ENCODE measurements around the gene SLC16A11.

DNA sequence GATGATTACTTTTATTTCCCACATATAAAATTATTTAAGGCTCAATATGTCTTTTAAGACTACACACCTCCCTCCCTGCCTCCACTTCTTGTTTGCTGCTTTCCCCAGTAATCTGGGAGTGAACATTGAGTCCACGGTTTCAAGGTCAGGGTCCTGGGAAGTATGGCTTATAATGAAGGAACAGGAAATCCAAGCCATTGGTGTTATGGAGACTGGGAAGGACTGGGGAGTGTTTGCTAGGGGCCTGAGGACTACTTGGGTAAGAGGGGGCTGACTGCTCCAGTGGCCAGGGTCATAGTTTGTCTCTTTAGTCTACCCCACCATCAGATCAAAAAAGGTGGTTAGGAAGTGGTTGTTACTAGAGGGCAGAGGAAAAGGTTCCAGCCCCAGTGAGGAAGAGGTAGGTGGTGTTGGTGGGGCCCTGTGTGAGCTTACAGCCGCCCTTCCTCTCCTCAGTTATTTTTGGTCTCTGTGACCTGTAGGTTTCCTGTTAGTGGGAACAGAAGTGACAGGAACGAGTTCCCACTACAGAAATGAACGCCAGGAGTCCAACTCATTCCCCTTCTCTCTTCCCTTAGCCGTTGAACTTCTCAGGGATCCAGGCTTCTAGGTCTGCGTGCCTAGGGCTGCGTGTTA, 8.8 kb downstream of the SLC16A11 start:
- TF ChIP-seq, protein P1, sequence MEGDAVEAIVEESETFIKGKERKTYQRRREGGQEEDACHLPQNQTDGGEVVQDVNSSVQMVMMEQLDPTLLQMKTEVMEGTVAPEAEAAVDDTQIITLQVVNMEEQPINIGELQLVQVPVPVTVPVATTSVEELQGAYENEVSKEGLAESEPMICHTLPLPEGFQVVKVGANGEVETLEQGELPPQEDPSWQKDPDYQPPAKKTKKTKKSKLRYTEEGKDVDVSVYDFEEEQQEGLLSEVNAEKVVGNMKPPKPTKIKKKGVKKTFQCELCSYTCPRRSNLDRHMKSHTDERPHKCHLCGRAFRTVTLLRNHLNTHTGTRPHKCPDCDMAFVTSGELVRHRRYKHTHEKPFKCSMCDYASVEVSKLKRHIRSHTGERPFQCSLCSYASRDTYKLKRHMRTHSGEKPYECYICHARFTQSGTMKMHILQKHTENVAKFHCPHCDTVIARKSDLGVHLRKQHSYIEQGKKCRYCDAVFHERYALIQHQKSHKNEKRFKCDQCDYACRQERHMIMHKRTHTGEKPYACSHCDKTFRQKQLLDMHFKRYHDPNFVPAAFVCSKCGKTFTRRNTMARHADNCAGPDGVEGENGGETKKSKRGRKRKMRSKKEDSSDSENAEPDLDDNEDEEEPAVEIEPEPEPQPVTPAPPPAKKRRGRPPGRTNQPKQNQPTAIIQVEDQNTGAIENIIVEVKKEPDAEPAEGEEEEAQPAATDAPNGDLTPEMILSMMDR (conservative IDR thresholded peaks at IDR 0.05; ENCODE audit: low read depth, low read length), result no peak
- no peak for TF ChIP-seq MXI1 (IDR thresholded peaks at IDR 0.05; ENCODE audit: borderline replicate concordance, low read depth, low read length)
- TF ChIP-seq POLR2A (IDR thresholded peaks at IDR 0.05; ENCODE audit: low read depth, low read length), result no peak
- TF ChIP-seq MAFK (IDR thresholded peaks at IDR 0.05; ENCODE audit: low read depth, low read length), result no peak
- no peak for TF ChIP-seq SMC3 (IDR thresholded peaks at IDR 0.05; ENCODE audit: low read depth, low read length)
- no peak for TF ChIP-seq RFX5 (IDR thresholded peaks at IDR 0.05; ENCODE audit: low read depth, low read length)
- TF ChIP-seq CEBPB (IDR thresholded peaks at IDR 0.05; ENCODE audit: low read depth, low read length), result no peak
- TF ChIP-seq RAD21 (IDR thresholded peaks at IDR 0.05; ENCODE audit: low read length), result no peak
- TF ChIP-seq, protein P2, sequence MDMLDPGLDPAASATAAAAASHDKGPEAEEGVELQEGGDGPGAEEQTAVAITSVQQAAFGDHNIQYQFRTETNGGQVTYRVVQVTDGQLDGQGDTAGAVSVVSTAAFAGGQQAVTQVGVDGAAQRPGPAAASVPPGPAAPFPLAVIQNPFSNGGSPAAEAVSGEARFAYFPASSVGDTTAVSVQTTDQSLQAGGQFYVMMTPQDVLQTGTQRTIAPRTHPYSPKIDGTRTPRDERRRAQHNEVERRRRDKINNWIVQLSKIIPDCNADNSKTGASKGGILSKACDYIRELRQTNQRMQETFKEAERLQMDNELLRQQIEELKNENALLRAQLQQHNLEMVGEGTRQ (IDR thresholded peaks at IDR 0.05; ENCODE audit: low read depth, low read length), result no peak

Data from IMR-90 (cell line).